ENCODE measurements around the gene DUS3L. TPM values are rescaled to one million over a fixed set of nuclear protein-coding genes. Genes with fewer than 3 reads are reported as not detected.
"Not testable (repeated sequence)": the region's sequence is repeated elsewhere in the genome, so short reads cannot be mapped to it uniquely, and the experiment has no call there.

DUS3L gene
- total RNA-seq, 1 experiment from 2014 or later = 39.6 TPM

- Histone ChIP-seq H3K36me3 (ENCODE audit: control insufficient read depth, insufficient read depth, low read length) (0 out of 2 replicates have a peak, but pooled peaks cover 2% of the 10 kb centered on the region), H3K4me3 (ENCODE audit: low read depth in 2 of 2, low read length in 2 of 2) (no peak overlapping the region), H3K27me3 (ENCODE audit: control insufficient read depth, insufficient read depth, low read length) (no peaks in the 10 kb centered on the region), H3K27ac (ENCODE audit: low read length) (no peak overlapping the region), H3K4me1 (ENCODE audit: control insufficient read depth, insufficient read depth, low read length) (no peaks in the 10 kb centered on the region), H3K9me3 (ENCODE audit: control insufficient read depth, insufficient read depth, low read depth, low read length) (no peaks in the 10 kb centered on the region)
- in situ Hi-C loops (cut with HindIII; ENCODE audit: low pct_unique_long_range_greater_than_20kb, low sequenced_read_pairs) = no loop called here
- DNase-seq (ENCODE audit: low read depth, low spot score) = no peak
- BruUV-seq (replicated peaks) = no TSS peak
- POLR2A ChIA-PET = no interaction called here
- peak; percentile 43 for ATAC-seq
- intact Hi-C loops (cut with micrococcal nuclease; ENCODE audit: unreplicated experiment) = no loop called here
- CTCF ChIA-PET = no interaction called here
- TF ChIP-seq CTCF (IDR thresholded peaks at IDR 0.05) (no peak), POLR2AphosphoS5 (IDR thresholded peaks at IDR 0.05; ENCODE audit: low read depth, low read length) (no peak; the same call in 1 of the 2 replicates), REST (IDR thresholded peaks at IDR 0.05; ENCODE audit: insufficient read depth in 1 of 2, low read depth in 2 of 2, low read length in 1 of 2) (no peak), TCF7L2 (IDR thresholded peaks at IDR 0.05; ENCODE audit: low read depth, low read length) (no peak), SIN3A (IDR thresholded peaks at IDR 0.05; ENCODE audit: borderline replicate concordance, insufficient read depth, low read depth, low read length) (no peak)
Observed at GRCh38 chr19:5782322-5782721, 8.6 kb downstream of the DUS3L start.

GRCh38 chr19:5780916-5781315 is 10.0 kb downstream of the DUS3L start:
- H3K4me3 ChIP-seq (ENCODE audit: low read depth in 2 of 2, low read length in 2 of 2); DNase-seq (ENCODE audit: low read depth, low spot score); BruUV-seq (replicated peaks); in situ Hi-C loops (cut with HindIII; ENCODE audit: low pct_unique_long_range_greater_than_20kb, low sequenced_read_pairs); H3K27me3 ChIP-seq (ENCODE audit: control insufficient read depth, insufficient read depth, low read length); intact Hi-C loops (cut with micrococcal nuclease; ENCODE audit: unreplicated experiment); H3K27ac ChIP-seq (ENCODE audit: low read length); H3K4me1 ChIP-seq (ENCODE audit: control insufficient read depth, insufficient read depth, low read length); ATAC-seq; H3K36me3 ChIP-seq (ENCODE audit: control insufficient read depth, insufficient read depth, low read length); POLR2A ChIA-PET; H3K9me3 ChIP-seq (ENCODE audit: control insufficient read depth, insufficient read depth, low read depth, low read length); CTCF ChIA-PET: not testable (repeated sequence)

GRCh38 chr19:5778402-5778801 is 12.6 kb downstream of the DUS3L start:
- in situ Hi-C loops (cut with HindIII; ENCODE audit: low pct_unique_long_range_greater_than_20kb, low sequenced_read_pairs) (no loop called here), intact Hi-C loops (cut with micrococcal nuclease; ENCODE audit: unreplicated experiment) (no loop called here)
- no peak overlapping the region for H3K4me3 ChIP-seq (ENCODE audit: low read depth in 2 of 2, low read length in 2 of 2)
- no TSS peak for BruUV-seq (replicated peaks)
- H3K27ac ChIP-seq (ENCODE audit: low read length) = no peak overlapping the region
- ChIA-PET CTCF (interaction anchor here (0.6 kb wide), 1 partner anchor 57 kb away, joined by 3 read pairs; no protein-coding TSS in a partner anchor), POLR2A (no interaction called here)
- no peak for DNase-seq (ENCODE audit: low read depth, low spot score)
- no peaks in the 10 kb centered on the region for H3K36me3 ChIP-seq (ENCODE audit: control insufficient read depth, insufficient read depth, low read length)
- no peaks in the 10 kb centered on the region for H3K9me3 ChIP-seq (ENCODE audit: control insufficient read depth, insufficient read depth, low read depth, low read length)
- H3K27me3 ChIP-seq (ENCODE audit: control insufficient read depth, insufficient read depth, low read length) = no peaks in the 10 kb centered on the region
- ATAC-seq = no peak
- TF ChIP-seq TCF7L2 (IDR thresholded peaks at IDR 0.05; ENCODE audit: low read depth, low read length) = no peak
- TF ChIP-seq POLR2AphosphoS5 (IDR thresholded peaks at IDR 0.05; ENCODE audit: low read depth, low read length) = no peak
- H3K4me1 ChIP-seq (ENCODE audit: control insufficient read depth, insufficient read depth, low read length) = peaks cover 3% of the 10 kb centered on the region; the same call in 1 of the 2 replicates

All from Panc1 (cell line).